Esophagus muscularis mucosa (tissue), 3 donors: ENCODE measurements around the gene RHPN2.

Experiments used
- EP300 ChIP-seq: sonication (generic); formaldehyde crosslinking; IDR thresholded peaks from one replicate; pipeline ENCODE4 v1.6.1; 2017; ENCODE audit warnings: antibody characterized with exemption
- TF ChIP-seq, protein P1 (sequence below), 3 experiments: fragments of 200-600 bp in 2 of 3; fragments of 450-650 bp in 1 of 3; sonication (generic) in 2 of 3; IDR thresholded peaks; one replicate each; pipeline ENCODE4 v1.5.1; 2017 to 2019; ENCODE audit warnings: antibody characterized with exemption in 3 of 3, mild to moderate bottlenecking in 2 of 3, moderate library complexity in 1 of 3

DNA sequence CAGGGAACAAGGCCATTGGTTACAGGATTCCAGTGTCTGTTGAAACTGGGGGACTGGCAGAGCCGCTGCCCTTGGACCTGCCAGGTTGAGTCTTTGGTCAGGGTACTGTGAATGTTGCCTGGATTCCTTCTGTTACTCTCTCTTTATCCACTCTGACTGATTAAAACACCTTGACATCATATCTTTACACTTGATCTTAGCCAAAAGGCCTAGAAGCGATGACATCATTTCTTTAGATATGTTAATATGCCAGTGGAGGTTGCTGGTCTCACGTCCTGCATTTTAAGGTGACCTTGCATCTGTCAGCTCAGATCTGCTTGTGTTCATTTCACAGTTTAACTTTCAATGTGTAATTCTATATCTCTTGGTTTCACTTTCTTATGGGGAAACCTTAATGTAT lies 25.5 kb upstream of the RHPN2 start:
- TF ChIP-seq, protein P1, sequence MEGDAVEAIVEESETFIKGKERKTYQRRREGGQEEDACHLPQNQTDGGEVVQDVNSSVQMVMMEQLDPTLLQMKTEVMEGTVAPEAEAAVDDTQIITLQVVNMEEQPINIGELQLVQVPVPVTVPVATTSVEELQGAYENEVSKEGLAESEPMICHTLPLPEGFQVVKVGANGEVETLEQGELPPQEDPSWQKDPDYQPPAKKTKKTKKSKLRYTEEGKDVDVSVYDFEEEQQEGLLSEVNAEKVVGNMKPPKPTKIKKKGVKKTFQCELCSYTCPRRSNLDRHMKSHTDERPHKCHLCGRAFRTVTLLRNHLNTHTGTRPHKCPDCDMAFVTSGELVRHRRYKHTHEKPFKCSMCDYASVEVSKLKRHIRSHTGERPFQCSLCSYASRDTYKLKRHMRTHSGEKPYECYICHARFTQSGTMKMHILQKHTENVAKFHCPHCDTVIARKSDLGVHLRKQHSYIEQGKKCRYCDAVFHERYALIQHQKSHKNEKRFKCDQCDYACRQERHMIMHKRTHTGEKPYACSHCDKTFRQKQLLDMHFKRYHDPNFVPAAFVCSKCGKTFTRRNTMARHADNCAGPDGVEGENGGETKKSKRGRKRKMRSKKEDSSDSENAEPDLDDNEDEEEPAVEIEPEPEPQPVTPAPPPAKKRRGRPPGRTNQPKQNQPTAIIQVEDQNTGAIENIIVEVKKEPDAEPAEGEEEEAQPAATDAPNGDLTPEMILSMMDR (IDR thresholded peaks at IDR 0.05), result no peak
- TF ChIP-seq EP300, result no peak
